ENCODE results near the gene AGMO.
A peak's percentile ranks its signal among the peaks of the same experiment; 100 is the strongest.

Gene AGMO

GRCh38 chr7:15308821-15309220 is 253.0 kb downstream of the AGMO start:
- Histone ChIP-seq H3K79me2 (ENCODE audit: insufficient read depth, low read length) (no peaks in the 10 kb centered on the region), H3K4me1 (ENCODE audit: insufficient read depth, low read length, poor library complexity, severe bottlenecking) (no peaks in the 10 kb centered on the region), H4K20me1 (ENCODE audit: insufficient read depth, low read length, poor library complexity, severe bottlenecking) (no peaks in the 10 kb centered on the region), H3F3A (ENCODE audit: low read depth) (no peaks in the 10 kb centered on the region), H3K9me3 (ENCODE audit: insufficient read depth, low read depth, low read length) (no peaks in the 10 kb centered on the region; the same call in 1 of the 2 replicates), H3K27me3 (ENCODE audit: insufficient read depth, low read length, poor library complexity, severe bottlenecking) (no peaks in the 10 kb centered on the region), H2AFZ (ENCODE audit: low read length) (no peak overlapping the region), H3K4me2 (ENCODE audit: low read depth, low read length, poor library complexity, severe bottlenecking) (no peak overlapping the region), H3K9ac (ENCODE audit: low read depth, low read length, poor library complexity, severe bottlenecking) (no peak overlapping the region), H3K4me3 (ENCODE audit: low read length, poor library complexity, severe bottlenecking) (no peak overlapping the region), H3K36me3 (ENCODE audit: insufficient read depth, low read length) (no peaks in the 10 kb centered on the region), H3K9me2 (replicated peaks; ENCODE audit: low read depth, low read length) (no peaks in the 10 kb centered on the region)
- no peak for TF ChIP-seq CTCF (conservative IDR thresholded peaks at IDR 0.05; ENCODE audit: low read length)
- no peak for TF ChIP-seq EZH2phosphoT487 (IDR thresholded peaks at IDR 0.05; ENCODE audit: borderline replicate concordance)

GRCh38 chr7:15306296-15306695 is 255.5 kb downstream of the AGMO start:
- Histone ChIP-seq H2AFZ (ENCODE audit: low read length) (no peak overlapping the region), H3K4me2 (ENCODE audit: low read depth, low read length, poor library complexity, severe bottlenecking) (no peak overlapping the region), H3K36me3 (ENCODE audit: insufficient read depth, low read length) (no peaks in the 10 kb centered on the region), H3K9ac (ENCODE audit: low read depth, low read length, poor library complexity, severe bottlenecking) (no peak overlapping the region), H3F3A (ENCODE audit: low read depth) (no peaks in the 10 kb centered on the region), H3K4me3 (ENCODE audit: low read length, poor library complexity, severe bottlenecking) (no peak overlapping the region), H3K4me1 (ENCODE audit: insufficient read depth, low read length, poor library complexity, severe bottlenecking) (no peaks in the 10 kb centered on the region), H4K20me1 (ENCODE audit: insufficient read depth, low read length, poor library complexity, severe bottlenecking) (no peaks in the 10 kb centered on the region), H3K79me2 (ENCODE audit: insufficient read depth, low read length) (no peaks in the 10 kb centered on the region), H3K9me3 (ENCODE audit: insufficient read depth, low read depth, low read length) (no peaks in the 10 kb centered on the region; the same call in 1 of the 2 replicates), H3K27me3 (ENCODE audit: insufficient read depth, low read length, poor library complexity, severe bottlenecking) (no peaks in the 10 kb centered on the region), H3K9me2 (replicated peaks; ENCODE audit: low read depth, low read length) (no peaks in the 10 kb centered on the region)
- TF ChIP-seq CTCF (conservative IDR thresholded peaks at IDR 0.05; ENCODE audit: low read length) (no peak), EZH2phosphoT487 (IDR thresholded peaks at IDR 0.05; ENCODE audit: borderline replicate concordance) (no peak)

GRCh38 chr7:15305002-15305600 is 256.7 kb downstream of the AGMO start:
- TF ChIP-seq CTCF (conservative IDR thresholded peaks at IDR 0.05; ENCODE audit: low read length) (peak; percentile 75), EZH2phosphoT487 (IDR thresholded peaks at IDR 0.05; ENCODE audit: borderline replicate concordance) (no peak)
- Histone ChIP-seq H3K4me1 (ENCODE audit: insufficient read depth, low read length, poor library complexity, severe bottlenecking) (no peaks in the 10 kb centered on the region), H3K79me2 (ENCODE audit: insufficient read depth, low read length) (no peaks in the 10 kb centered on the region), H3K9me2 (replicated peaks; ENCODE audit: low read depth, low read length) (no peaks in the 10 kb centered on the region), H3K27me3 (ENCODE audit: insufficient read depth, low read length, poor library complexity, severe bottlenecking) (no peaks in the 10 kb centered on the region), H4K20me1 (ENCODE audit: insufficient read depth, low read length, poor library complexity, severe bottlenecking) (no peaks in the 10 kb centered on the region), H3K4me3 (ENCODE audit: low read length, poor library complexity, severe bottlenecking) (no peak overlapping the region), H3K9ac (ENCODE audit: low read depth, low read length, poor library complexity, severe bottlenecking) (no peak overlapping the region), H3K9me3 (ENCODE audit: insufficient read depth, low read depth, low read length) (no peaks in the 10 kb centered on the region), H2AFZ (ENCODE audit: low read length) (no peak overlapping the region), H3K36me3 (ENCODE audit: insufficient read depth, low read length) (no peaks in the 10 kb centered on the region), H3F3A (ENCODE audit: low read depth) (no peaks in the 10 kb centered on the region), H3K4me2 (ENCODE audit: low read depth, low read length, poor library complexity, severe bottlenecking) (no peak overlapping the region)

Data from Loucy (cell line).